HG03457 (cell line): ENCODE results near the gene PLOD2.

Experiments used
- ATAC-seq: cut with Tn5 transposase; IDR thresholded peaks from one replicate; pipeline ENCODE4 v1.9.1; 2021; ENCODE audit warnings: moderate number of reproducible peaks; ENCODE audit not compliant: unreplicated experiment

PLOD2 gene

GRCh38 chr3:146052056-146052790 lies 108.8 kb downstream of the PLOD2 start:
- no peak for ATAC-seq

- ATAC-seq = no peak
These were observed 110.3 kb downstream of the PLOD2 start for GRCh38 chr3:146050691-146051090.

GRCh38 chr3:146047485-146047884 lies 113.5 kb downstream of the PLOD2 start:
- ATAC-seq = no peak

- no peak for ATAC-seq
These were observed 116.9 kb downstream of the PLOD2 start for GRCh38 chr3:146044046-146044445.

- ATAC-seq = no peak
These were observed 120.4 kb downstream of the PLOD2 start for GRCh38 chr3:146040630-146041029.

- ATAC-seq = no peak
These were observed 123.3 kb downstream of the PLOD2 start for GRCh38 chr3:146037697-146038096.

GRCh38 chr3:146036281-146036680 lies 124.7 kb downstream of the PLOD2 start:
- no peak for ATAC-seq

GRCh38 chr3:146035366-146035765 lies 125.6 kb downstream of the PLOD2 start:
- no peak for ATAC-seq

GRCh38 chr3:146033950-146034349 lies 127.0 kb downstream of the PLOD2 start:
- ATAC-seq = no peak

- ATAC-seq = no peak
These were observed 134.4 kb downstream of the PLOD2 start for GRCh38 chr3:146026547-146026946.

GRCh38 chr3:146024260-146024659 lies 136.7 kb downstream of the PLOD2 start:
- ATAC-seq = no peak

GRCh38 chr3:146020969-146021368 lies 140.0 kb downstream of the PLOD2 start:
- no peak for ATAC-seq

- ATAC-seq = no peak
These were observed 141.5 kb downstream of the PLOD2 start for GRCh38 chr3:146019508-146019907.
